Gastroesophageal sphincter (tissue), 3 donors: ENCODE results near the gene IFIT1.
"Not testable (repeated sequence)": the region's sequence is repeated elsewhere in the genome, so short reads cannot be mapped to it uniquely, and the experiment has no call there.

Experiments used
- CTCF ChIP-seq, 4 experiments: fragments of 200-600 bp in 2 of 4; fragments of 450-650 bp in 2 of 4; sonication (generic) in 1 of 4; IDR thresholded peaks; one replicate each; pipeline ENCODE4 v1.5.1; 2017 to 2019; ENCODE audit warnings: antibody characterized with exemption in 4 of 4, mild to moderate bottlenecking in 2 of 4, moderate library complexity in 2 of 4
- POLR2AphosphoS5 ChIP-seq: sonication (generic); formaldehyde crosslinking; IDR thresholded peaks from one replicate; pipeline ENCODE4 v1.6.1; 2017; ENCODE audit warnings: antibody characterized with exemption

- TF ChIP-seq POLR2AphosphoS5 = peak; percentile 11
- not testable (repeated sequence) for TF ChIP-seq CTCF (IDR thresholded peaks at IDR 0.05)
Observed at GRCh38 chr10:89350631-89351315, 41.6 kb upstream of the IFIT1 start.
